Measurements from ENCODE around the gene SHISA9. TPM values are rescaled to one million over a fixed set of nuclear protein-coding genes. Genes with fewer than 3 reads are reported as not detected.

SHISA9 gene
- total RNA-seq, 2 donors from 2014 or later, result 0.21 to 3.4 TPM

- no peak for ATAC-seq (ENCODE audit: insufficient number of reproducible peaks, low FRiP score, low read depth)
- Histone ChIP-seq H3K27me3 (replicated peaks; ENCODE audit: insufficient read depth) (no peaks in the 10 kb centered on the region), H3K4me3 (no peak overlapping the region), H3K36me3 (no peaks in the 10 kb centered on the region), H3K9me3 (no peaks in the 10 kb centered on the region), H3K4me1 (ENCODE audit: control insufficient read depth in 1 of 2, low read depth in 2 of 2) (no peaks in the 10 kb centered on the region), H3K27ac (no peak overlapping the region)
- TF ChIP-seq, protein P1, sequence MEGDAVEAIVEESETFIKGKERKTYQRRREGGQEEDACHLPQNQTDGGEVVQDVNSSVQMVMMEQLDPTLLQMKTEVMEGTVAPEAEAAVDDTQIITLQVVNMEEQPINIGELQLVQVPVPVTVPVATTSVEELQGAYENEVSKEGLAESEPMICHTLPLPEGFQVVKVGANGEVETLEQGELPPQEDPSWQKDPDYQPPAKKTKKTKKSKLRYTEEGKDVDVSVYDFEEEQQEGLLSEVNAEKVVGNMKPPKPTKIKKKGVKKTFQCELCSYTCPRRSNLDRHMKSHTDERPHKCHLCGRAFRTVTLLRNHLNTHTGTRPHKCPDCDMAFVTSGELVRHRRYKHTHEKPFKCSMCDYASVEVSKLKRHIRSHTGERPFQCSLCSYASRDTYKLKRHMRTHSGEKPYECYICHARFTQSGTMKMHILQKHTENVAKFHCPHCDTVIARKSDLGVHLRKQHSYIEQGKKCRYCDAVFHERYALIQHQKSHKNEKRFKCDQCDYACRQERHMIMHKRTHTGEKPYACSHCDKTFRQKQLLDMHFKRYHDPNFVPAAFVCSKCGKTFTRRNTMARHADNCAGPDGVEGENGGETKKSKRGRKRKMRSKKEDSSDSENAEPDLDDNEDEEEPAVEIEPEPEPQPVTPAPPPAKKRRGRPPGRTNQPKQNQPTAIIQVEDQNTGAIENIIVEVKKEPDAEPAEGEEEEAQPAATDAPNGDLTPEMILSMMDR (IDR thresholded peaks at IDR 0.05), result no peak
- no peak for DNase-seq (ENCODE audit: low spot score)
These were observed 140.9 kb downstream of the SHISA9 start for GRCh38 chr16:13042291-13042685.

DNA sequence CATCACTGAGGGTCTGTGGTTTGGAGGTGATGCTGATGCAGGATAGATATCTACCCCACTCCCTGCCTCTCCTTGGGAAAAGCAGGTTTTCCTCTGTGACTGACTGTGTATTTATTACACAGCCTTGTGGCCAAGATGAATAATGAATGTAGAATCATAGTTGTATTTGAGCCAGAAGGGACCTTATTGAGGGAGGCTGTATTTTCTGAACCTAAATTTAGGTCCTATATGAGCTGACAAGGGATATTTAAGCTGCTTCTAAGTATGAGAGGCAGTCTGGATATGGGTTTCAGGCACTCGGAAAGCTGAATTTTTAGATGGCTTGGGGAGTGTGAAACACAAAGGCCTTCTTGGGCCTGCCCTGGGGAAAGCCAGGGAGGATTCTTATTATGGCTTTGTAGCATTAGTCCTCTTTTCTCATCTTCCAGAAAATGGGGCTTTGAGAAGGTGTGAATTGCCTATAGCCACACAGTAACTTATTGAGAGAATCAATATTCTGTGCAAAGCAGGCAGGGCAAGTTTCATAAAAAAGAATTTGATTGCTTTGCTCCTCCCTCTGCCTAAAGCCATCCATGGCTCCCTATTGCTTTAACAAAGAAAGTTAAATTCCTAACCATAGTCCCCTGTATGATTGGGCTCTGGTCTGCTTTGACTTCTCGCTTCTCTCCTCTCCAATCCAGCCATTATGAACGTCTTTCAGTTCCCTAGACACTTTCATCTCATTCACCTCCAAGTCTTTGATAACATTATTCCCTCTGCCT lies 144.8 kb downstream of the SHISA9 start:
- no peak overlapping the region for H3K27ac ChIP-seq
- H3K27me3 ChIP-seq (replicated peaks; ENCODE audit: insufficient read depth), result no peaks in the 10 kb centered on the region
- H3K4me1 ChIP-seq (ENCODE audit: control insufficient read depth in 1 of 2, low read depth in 2 of 2), result no peaks in the 10 kb centered on the region
- H3K4me3 ChIP-seq, result no peak overlapping the region
- H3K36me3 ChIP-seq, result no peaks in the 10 kb centered on the region
- TF ChIP-seq, protein P1 (IDR thresholded peaks at IDR 0.05), result no peak
- no peak for ATAC-seq (ENCODE audit: insufficient number of reproducible peaks, low FRiP score, low read depth)
- no peak for DNase-seq (ENCODE audit: low spot score)
- no peaks in the 10 kb centered on the region for H3K9me3 ChIP-seq

- no peak for ATAC-seq (ENCODE audit: insufficient number of reproducible peaks, low FRiP score, low read depth)
- TF ChIP-seq, protein P1 (IDR thresholded peaks at IDR 0.05), result no peak
- Histone ChIP-seq H3K4me3 (no peak overlapping the region), H3K4me1 (ENCODE audit: control insufficient read depth in 1 of 2, low read depth in 2 of 2) (no peaks in the 10 kb centered on the region), H3K36me3 (no peaks in the 10 kb centered on the region), H3K9me3 (no peaks in the 10 kb centered on the region), H3K27ac (no peak overlapping the region), H3K27me3 (replicated peaks; ENCODE audit: insufficient read depth) (no peaks in the 10 kb centered on the region)
- no peak for DNase-seq (ENCODE audit: low spot score)
These were observed 145.9 kb downstream of the SHISA9 start for GRCh38 chr16:13047276-13047675.

DNA sequence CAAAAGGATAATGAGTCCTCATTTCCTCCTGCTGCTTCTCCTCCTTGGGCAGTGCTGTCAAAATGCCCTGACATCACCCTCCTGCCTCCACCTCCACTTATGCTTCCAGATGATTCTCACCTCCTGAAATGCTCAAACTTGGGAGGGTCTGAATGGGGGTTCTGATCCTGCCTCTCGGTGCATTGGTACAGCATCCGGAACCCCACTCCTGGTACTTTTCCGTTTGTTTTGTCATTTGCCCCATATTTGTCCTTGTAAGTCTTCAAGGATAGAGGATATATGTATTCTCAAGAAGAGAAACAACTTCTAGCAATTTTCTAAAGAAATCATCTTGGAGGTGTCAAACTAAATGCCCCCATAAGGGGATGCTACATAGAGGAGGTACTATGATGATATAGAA lies 148.3 kb downstream of the SHISA9 start:
- ATAC-seq (ENCODE audit: insufficient number of reproducible peaks, low FRiP score, low read depth) (no peak), DNase-seq (ENCODE audit: low spot score) (no peak)
- Histone ChIP-seq H3K9me3 (no peaks in the 10 kb centered on the region), H3K27me3 (replicated peaks; ENCODE audit: insufficient read depth) (no peaks in the 10 kb centered on the region), H3K36me3 (no peaks in the 10 kb centered on the region), H3K4me3 (no peak overlapping the region), H3K4me1 (ENCODE audit: control insufficient read depth in 1 of 2, low read depth in 2 of 2) (no peaks in the 10 kb centered on the region), H3K27ac (no peak overlapping the region)
- TF ChIP-seq, protein P1 (IDR thresholded peaks at IDR 0.05), result no peak

DNA sequence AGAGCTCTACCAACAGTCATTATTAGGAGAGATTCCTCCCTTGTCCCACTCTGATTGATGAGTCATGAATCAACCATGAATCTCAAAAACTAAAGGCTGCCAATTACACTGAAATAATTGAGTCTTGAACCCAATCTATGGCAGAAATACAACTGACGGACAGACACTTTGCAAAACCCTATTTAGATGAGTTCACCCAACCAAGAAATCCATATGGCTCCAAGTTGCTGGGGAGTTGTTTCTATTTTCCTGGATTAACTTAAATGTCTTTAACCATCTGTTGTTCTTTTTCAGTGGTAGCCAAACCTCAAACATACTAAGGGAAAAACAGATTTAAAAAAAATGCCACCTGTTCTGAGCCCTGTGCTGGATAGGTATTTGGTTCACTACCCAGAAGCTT lies 151.0 kb downstream of the SHISA9 start:
- ATAC-seq (ENCODE audit: insufficient number of reproducible peaks, low FRiP score, low read depth) (no peak), DNase-seq (ENCODE audit: low spot score) (no peak)
- Histone ChIP-seq H3K36me3 (no peaks in the 10 kb centered on the region), H3K27me3 (replicated peaks; ENCODE audit: insufficient read depth) (no peaks in the 10 kb centered on the region), H3K4me3 (no peak overlapping the region), H3K9me3 (no peaks in the 10 kb centered on the region), H3K4me1 (ENCODE audit: control insufficient read depth in 1 of 2, low read depth in 2 of 2) (no peaks in the 10 kb centered on the region), H3K27ac (no peak overlapping the region)
- TF ChIP-seq, protein P1 (IDR thresholded peaks at IDR 0.05), result no peak
